Stimulated activated CD4-positive, alpha-beta T cell treated with anti-CD3 and anti-CD28 coated beads, Interleukin-1b, Interleukin-23, amount 100 ng/mL, for 1 hour (primary cell): ENCODE results near the gene MED29.
"Not testable (repeated sequence)": the region's sequence is repeated elsewhere in the genome, so short reads cannot be mapped to it uniquely, and the experiment has no call there.

Source experiments
- DNase-seq, 2 donors: peaks; one replicate each; pipeline ENCODE4 v3.0.0-alpha.2; 2020; ENCODE audit warnings: low read depth in 2 of 2

MED29 gene

GRCh38 chr19:39370735-39371134 is 20.4 kb upstream of the MED29 start:
- no peak for DNase-seq

- DNase-seq = no peak
Observed at GRCh38 chr19:39372047-39372802, 19.0 kb upstream of the MED29 start.

DNA sequence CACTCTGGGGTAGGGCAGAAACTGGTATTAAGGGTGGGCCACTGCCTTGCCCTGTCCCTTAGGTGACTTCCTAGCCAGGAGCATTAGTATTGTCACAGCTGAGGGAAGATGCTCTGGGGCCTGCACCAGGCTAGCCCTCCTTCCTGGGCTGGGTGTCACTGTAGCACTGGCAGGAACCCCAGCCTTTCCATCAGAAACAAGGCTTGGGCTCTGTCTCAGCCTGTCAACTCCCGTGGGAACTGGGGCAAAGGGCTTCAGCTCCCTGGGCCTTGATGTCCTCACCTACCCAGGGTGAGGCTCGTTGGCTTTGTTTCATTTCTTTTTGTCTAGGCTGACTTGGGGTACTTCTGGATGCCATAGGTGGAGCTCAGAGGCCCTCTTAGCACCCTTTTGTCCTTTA is 18.2 kb upstream of the MED29 start:
- DNase-seq = no peak

DNA sequence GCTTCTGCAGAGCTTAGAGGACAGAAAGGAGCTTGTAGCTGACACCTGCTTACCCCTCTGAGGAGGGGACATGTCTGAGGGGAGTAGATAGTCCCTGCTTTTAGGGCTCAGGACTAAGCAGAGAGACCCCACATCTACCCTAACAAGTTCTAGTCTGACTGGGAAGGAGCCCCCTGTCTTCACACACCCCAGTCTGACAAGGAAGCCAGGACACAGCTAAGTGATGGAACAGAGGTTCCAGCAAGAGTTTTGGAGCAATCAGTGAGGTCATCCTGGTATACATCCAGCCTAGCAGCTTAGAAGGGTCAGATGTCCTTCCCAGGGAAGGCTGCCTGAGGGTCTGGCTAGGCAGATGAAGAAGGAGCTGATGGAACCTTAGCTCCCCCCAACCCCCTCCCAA is 15.2 kb upstream of the MED29 start:
- DNase-seq = no peak

GRCh38 chr19:39377373-39378362 is 13.5 kb upstream of the MED29 start:
- DNase-seq = no peak

- DNase-seq = not testable (repeated sequence)
Observed at GRCh38 chr19:39379366-39379765, 11.8 kb upstream of the MED29 start.

DNA sequence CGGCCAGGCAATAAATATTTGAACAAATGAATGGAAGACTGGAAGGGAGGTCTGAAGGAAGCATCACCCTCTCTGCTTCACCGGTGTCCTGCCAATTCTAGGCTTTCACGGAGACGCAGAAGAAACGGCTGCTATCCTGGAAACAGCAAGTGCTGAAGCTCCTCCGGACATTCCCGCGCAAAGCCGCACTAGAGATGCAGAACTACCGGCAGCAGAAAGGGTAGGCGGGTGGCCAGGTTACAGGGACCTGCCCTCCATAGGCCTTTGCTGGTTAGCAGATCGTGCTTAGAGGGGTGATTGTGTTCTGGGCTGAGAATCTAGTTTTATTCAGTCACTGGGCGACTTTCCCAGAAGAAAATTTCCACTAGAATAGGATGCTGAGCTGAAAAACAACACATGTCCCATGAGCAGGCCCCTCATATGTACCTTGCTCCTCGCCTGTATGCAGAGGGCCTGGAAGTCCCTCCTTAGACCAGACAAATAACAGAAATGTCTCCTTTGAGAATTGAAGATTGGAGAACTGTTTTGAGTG is 11.2 kb upstream of the MED29 start:
- DNase-seq = no peak

DNA sequence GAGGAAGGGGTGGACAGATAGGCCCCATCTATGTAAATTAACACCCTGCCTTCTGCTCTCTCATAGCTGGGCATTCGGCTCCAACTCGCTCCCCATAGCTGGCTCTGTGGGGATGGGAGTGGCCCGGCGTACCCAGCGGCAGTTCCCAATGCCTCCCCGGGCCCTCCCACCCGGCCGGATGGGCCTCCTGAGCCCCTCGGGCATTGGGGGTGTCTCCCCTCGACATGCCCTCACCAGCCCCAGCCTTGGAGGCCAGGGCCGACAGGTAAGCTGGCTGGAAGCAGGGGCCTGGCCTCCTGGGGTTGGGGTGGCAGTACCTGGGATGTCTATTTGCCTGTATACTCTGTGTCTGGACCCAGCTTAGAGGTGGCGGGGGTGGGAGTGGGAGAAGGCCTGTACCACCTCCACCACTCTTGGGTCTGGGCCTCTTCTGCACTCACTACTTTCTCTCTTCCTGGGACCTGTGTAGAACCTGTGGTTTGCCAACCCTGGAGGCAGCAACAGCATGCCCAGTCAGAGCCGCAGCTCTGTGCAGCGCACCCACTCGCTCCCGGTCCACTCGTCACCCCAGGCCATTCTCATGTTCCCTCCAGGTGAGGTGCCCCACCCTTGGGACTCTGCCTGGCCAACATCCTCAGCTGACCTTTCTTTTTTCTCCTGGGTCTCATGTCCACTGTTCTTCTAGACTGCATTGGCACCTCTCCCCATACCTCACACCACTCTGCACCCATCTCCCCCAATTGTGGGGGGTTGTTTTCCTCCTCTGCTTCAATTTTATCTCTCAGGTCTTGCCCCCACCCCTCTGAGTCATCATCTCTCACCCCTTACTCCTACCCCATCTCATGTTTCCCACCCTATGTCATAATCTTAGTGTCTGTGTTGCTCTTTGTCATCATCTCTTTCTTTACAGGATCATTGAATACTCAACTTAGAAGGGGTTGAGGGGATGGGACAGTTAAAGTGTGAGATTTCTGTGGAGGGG is 10.4 kb upstream of the MED29 start:
- no peak for DNase-seq

DNA sequence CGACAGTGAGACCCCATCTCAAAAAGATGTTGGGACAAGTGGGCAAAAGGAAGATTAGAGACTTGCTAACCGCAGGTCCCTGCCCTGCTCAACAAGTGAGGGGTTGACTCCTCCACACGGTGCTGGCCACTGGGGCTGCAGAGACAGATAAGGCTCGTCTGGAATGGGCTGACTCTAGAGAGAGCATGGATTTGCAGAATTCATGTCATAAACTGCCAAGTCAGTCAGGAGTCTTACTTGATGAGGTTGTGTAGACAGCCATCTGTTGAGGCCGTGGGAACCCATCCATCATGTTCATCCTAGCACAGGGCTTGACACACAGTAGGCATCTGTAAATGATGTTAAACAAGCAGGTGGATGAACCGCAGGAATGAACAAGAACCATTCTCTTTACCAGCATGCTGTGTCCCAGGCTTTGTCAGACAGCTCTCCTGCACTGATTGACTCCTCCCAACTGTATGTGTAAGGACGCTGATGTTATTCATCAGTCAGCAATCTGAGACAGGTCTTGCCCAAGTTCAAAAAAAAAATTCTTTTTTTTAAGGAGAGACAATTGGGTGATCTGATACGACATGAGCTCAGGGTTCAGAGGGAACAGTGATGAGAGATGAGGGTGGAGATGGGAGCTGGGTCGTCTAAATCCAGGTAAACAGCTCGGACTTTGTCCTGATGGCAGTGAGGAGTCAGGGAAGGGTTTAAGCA is 9.1 kb upstream of the MED29 start:
- no peak for DNase-seq

DNA sequence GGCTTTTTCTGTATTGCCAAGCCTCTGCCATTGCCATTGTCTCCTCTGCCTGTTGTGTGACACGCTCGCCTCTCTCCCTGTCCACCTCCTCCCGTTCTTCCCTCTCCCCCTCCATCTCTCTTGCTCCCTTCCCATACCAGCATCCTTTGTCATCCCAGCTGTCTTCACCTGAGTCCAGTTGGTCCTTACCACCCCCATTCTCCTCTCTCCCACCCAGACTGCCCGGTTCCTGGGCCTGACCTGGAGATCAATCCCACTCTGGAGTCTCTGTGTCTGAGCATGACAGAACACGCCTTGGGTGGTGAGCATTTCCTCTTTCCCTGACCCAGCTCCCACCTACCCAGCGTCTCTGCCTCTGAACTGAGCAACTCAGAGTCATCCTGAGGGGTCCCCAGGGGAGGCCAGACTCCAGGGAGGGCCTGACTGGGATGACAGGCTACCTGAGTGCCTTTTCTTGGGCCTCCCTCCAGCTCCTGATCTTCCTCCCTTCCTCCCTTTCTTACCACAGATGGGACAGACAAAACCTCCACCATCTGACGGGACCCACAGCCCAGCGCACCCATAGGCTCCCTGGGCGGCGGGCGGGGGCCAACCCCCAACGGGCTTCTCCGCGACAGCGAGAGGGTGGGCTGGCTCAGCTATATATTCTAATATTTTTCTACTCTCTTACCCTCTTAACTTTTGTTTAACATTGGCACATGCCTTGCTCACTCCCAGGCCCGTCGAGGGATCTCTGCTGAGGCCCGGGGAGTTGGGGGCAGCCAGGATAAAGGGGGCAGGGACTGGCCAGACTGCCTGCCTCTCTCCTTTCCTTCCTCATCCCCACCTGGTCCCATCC is 8.0 kb upstream of the MED29 start:
- no peak for DNase-seq

DNA sequence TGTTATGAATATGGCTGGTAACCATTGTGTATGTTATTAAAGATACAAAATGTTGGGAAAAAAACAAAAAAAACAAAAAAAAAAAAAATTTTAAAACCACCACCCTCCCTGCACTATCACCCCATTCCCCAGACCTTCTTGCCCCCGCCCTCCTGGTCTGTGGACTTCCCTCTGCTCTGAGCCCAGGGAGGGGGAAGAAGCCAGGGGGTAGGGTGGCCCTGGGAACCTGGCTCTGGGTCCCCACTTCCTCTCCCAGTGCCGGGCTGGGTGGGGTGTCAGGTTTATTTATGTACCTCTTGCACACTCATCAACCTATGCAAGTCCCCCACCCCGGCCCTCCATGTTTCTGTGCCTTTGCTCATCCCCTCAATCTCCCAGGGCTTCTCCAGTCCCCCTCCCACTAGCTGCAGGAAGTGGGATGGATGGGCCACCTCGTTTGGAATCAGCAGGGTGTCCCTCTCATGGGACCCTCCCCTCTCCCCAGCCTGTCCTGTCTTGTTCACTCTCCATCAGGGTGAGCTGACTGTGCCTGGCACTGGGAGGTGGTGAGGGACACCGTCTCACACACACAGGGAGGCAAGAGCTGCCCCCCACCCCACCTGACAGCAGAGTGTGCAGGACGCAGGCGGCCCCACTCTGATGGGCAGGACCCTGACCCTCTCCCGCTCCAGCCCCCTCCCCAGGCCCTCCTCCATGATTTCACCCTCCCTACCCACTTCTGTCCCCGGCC is 6.2 kb upstream of the MED29 start:
- DNase-seq = no peak

DNA sequence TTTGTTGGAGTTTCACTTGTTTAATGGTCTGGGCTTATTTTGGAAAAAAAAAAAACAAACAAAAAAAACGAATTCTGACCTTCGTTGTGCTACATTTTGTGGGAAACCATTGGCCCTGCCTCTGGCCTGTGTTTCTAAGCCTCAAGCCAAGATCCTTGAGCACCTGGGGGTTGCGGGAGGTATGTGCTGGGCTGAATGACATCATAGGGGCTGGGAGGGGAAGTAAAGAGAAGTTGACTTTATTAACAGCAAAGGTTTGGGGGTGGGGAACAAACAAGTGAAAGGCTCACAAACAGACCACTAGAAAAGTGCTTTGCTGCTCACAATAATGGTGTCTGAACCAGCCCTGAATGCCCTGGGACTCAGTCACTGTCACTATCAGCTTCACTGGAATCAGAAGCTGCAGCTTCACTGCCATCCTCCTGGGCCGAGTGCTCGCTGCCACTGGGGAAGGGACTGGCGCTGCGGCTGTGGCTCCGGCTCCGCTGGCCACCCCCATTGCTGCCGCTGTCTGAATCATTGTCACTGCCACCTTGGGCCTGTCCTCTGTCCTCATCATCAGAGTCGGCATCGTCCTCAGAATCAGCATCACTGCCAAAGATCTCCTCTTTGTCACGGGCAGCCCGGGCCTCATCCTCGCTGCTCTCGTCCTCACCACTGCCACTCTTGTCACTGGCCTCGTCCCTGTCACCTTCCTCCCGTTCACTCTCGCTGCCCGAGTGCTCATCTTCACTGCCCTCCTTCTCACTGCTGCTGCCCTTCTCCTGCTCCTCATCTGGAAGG is 5.4 kb upstream of the MED29 start:
- DNase-seq = no peak

DNA sequence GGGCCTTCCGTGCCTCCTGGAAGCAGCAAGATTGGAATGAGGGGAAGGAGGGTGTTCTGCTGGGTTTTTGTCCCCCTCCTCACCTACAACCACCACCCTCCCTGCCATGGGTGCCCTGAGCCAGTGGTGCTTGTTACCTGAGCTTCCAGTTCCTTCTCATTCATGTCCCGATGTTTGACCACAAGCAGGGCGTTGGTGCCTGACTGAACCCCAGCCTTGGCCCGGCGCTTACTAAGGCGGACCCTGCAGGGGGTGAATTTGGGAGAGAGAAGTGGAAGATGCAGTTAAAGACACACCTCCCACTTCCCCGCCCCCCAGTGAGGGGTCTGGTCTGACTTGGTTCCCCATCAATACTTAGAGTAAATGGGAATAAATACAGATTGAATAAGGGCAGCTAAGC is 4.6 kb upstream of the MED29 start:
- DNase-seq = no peak

DNA sequence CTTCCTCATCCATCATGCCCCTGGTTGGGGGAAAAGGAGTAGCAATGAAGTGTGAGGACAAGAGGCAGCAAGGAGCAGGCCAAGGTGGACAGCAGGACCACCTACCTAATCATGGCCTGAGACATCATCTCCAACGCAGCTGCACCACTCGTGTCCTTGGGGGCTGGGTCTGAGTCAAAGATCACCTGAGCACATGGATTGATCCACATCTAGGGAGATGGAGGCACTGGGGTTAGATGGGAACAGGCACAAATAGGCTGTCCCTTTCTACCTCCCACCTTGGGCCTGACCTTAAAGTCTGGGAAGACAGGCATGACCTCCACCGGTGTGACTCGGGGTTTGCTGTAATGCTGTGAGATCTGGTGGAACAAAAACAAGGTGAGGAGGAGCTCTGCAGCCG is 2.5 kb upstream of the MED29 start:
- DNase-seq = no peak

DNA sequence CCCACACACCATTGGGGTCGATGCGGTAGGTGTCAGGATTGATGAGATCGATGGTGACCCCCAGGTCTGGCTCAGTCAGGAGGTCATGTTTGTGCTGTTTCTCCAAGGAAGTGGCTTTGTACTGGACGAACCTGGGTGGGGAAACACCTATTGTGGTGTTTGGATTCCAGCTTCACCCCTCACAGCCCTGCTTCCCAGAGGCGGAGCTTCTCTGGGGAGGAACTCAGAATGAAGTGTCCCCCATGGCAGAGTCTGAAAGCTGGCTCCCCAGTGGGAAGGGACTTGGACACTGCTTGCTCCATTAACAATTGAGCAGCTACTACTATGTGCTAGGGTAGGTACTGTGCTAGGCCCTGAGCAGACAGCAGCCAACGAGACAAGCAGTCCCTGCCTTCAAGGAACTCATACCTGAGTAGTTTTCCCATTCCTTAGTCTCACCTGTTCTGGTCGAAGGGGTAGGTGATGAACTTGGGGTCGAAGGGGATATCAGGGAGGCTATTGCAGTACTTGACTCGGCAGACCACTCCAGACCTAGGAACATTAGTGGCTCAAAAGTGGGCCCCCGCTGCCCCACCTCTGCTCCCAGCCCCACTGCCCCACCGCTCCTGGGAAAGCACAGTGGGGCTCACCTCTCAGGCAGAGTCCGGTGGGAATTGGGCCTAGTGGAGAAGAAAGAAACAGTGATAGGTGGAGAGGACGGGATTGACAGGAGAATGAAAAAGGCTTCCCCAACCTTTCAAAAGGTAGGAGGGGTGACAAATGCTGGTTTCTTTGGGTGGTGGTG is 1.4 kb upstream of the MED29 start:
- DNase-seq = no peak

DNA sequence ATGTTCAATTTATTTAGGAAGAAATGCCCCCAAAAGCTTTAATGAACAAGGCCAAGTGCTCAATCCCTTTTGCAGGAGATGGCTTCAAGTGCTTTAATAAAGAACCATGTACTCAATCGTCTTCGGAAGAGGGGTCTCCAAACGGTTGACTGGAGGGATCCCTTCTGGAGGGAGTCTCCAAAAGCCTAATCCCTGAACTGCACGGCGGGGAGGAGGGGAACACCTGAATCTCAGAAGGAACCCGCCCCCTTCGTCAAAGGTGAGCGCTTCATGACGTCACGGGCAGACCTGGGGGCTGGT is 777 bp upstream of the MED29 start:
- peak; percentile 58 for DNase-seq

DNA sequence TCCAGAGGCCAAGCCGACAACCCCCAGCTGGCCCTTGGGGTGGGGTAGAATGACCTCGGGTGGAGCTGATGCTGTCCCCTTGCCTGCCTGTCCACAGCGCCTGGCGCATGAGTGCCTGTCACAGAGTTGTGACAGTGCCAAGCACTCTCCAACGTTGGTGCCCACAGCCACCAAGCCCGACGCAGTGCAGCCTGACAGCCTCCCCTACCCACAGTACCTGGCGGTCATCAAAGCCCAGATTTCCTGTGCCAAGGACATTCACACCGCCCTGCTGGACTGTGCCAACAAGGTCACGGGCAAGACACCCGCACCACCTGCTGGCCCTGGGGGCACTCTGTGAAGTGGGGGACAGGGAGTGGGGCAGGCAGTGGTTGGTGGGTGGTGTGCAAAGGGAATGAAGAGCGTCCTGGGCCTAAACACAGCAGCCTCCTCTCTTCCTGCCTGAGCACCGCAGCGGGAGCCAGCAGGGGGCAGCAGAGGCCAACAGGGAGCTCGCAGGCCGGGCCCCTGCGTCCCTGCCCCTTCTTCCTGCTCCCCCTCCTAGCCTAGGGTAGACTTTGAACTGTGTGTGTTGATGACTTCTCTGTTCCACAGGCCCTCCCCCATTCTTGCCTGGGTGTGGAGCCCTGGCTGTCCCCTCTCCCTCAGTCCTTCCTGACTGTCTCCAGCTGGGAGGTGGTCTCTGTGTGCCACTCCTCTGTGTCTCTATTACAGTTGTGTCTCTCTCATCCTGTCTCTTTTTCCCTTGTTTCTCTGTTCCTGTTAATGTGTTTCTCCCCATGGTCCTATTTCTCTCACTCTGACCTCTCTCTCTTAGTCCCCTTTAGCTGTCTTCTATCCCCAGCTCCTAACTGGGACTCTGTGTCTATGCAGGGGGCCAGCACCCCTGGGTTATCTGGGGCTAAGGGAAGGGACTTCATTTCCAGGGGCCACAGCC is 6.5 kb downstream of the MED29 start:
- peak; percentile 91 to 96 for DNase-seq
